ENCODE data around the gene HSDL1. TPM values are rescaled to one million over a fixed set of nuclear protein-coding genes. Genes with fewer than 3 reads are reported as not detected.

HSDL1 gene
- polyA plus RNA-seq, 1 donor from 2014 or later = 217 TPM

DNA sequence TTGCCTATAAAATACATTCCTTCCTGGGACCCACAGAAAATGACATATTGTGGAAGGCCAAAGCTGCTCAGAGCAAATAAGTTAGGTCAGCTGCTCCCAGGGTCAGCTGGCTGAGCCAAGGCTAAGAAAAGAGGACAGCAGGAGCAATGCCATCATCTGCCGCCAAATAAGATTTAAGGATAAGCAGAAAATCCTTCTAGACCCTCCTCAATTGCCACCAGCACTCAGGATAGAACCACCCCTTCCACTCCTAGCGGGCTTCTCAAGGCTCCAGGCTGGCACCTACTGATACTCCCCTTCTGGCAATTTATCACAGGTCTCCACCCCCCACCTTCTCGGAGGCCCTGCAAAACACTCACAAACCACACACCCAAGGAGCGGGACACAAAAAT, 51.1 kb downstream of the HSDL1 start:
- H3K79me2 ChIP-seq (replicated peaks; ENCODE audit: insufficient read depth, low read length) = no peaks in the 10 kb centered on the region

GRCh38 chr16:84093120-84093878, 51.7 kb downstream of the HSDL1 start:
- Histone ChIP-seq H3K36me3 (ENCODE audit: insufficient read depth, low read length) (peaks cover 15% of the 10 kb centered on the region), H3K9me2 (ENCODE audit: insufficient read depth, low read length) (no peaks in the 10 kb centered on the region), H3K4me2 (ENCODE audit: low read length) (no peak overlapping the region), H3K9me3 (ENCODE audit: low read length) (no peaks in the 10 kb centered on the region), H3K27me3 (ENCODE audit: insufficient read depth, low read depth, low read length) (no peaks in the 10 kb centered on the region), H3K27ac (ENCODE audit: low read length) (no peak overlapping the region), H2AFZ (ENCODE audit: low read depth, low read length) (no peak overlapping the region), H4K20me1 (ENCODE audit: insufficient read depth) (no peaks in the 10 kb centered on the region), H3K79me2 (replicated peaks; ENCODE audit: insufficient read depth, low read length) (no peaks in the 10 kb centered on the region), H3K9ac (ENCODE audit: low read length) (no peak overlapping the region), H3F3A (ENCODE audit: insufficient read depth, low read length, poor library complexity, severe bottlenecking) (no peaks in the 10 kb centered on the region), H3K4me3 (ENCODE audit: low read length) (no peak overlapping the region)
- TF ChIP-seq CTCF (IDR thresholded peaks at IDR 0.05; ENCODE audit: poor library complexity, severe bottlenecking) (no peak), POLR2AphosphoS5 (IDR thresholded peaks at IDR 0.05) (no peak), RAD21 (conservative IDR thresholded peaks at IDR 0.05) (no peak), SMC3 (conservative IDR thresholded peaks at IDR 0.05; ENCODE audit: poor library complexity) (no peak), MXI1 (conservative IDR thresholded peaks at IDR 0.05; ENCODE audit: poor library complexity, severe bottlenecking) (no peak), TAF1 (IDR thresholded peaks at IDR 0.05; ENCODE audit: low read depth) (no peak)

More for the DNA sequence above, 51.1 kb downstream of the HSDL1 start:
- no peaks in the 10 kb centered on the region for H3K9me2 ChIP-seq (ENCODE audit: insufficient read depth, low read length)
- H3K9me3 ChIP-seq (ENCODE audit: low read length) = no peaks in the 10 kb centered on the region
- no peak overlapping the region for H2AFZ ChIP-seq (ENCODE audit: low read depth, low read length)
- no peak overlapping the region for H3K9ac ChIP-seq (ENCODE audit: low read length)
- TF ChIP-seq EP300 (conservative IDR thresholded peaks at IDR 0.05; ENCODE audit: poor library complexity, severe bottlenecking) = no peak
- no peak for TF ChIP-seq CTCF (IDR thresholded peaks at IDR 0.05; ENCODE audit: poor library complexity, severe bottlenecking)
- TF ChIP-seq EZH2 (IDR thresholded peaks at IDR 0.05; ENCODE audit: borderline replicate concordance, insufficient read depth, low read length, poor library complexity, severe bottlenecking) = no peak
- TF ChIP-seq TAF1 (IDR thresholded peaks at IDR 0.05; ENCODE audit: low read depth) = no peak
- TF ChIP-seq SMC3 (conservative IDR thresholded peaks at IDR 0.05; ENCODE audit: poor library complexity) = no peak
- no peak for TF ChIP-seq RAD21 (conservative IDR thresholded peaks at IDR 0.05)
- no peak for TF ChIP-seq MXI1 (conservative IDR thresholded peaks at IDR 0.05; ENCODE audit: poor library complexity, severe bottlenecking)
- TF ChIP-seq POLR2AphosphoS5 (IDR thresholded peaks at IDR 0.05) = no peak
- no peak for TF ChIP-seq REST (IDR thresholded peaks at IDR 0.05; ENCODE audit: borderline replicate concordance)
- no peaks in the 10 kb centered on the region for H4K20me1 ChIP-seq (ENCODE audit: insufficient read depth)
- H3F3A ChIP-seq (ENCODE audit: insufficient read depth, low read length, poor library complexity, severe bottlenecking) = no peaks in the 10 kb centered on the region
- no peak overlapping the region for H3K27ac ChIP-seq (ENCODE audit: low read length)
- no peak overlapping the region for H3K4me3 ChIP-seq (ENCODE audit: low read length)
- H3K4me2 ChIP-seq (ENCODE audit: low read length) = no peak overlapping the region
- peaks cover 15% of the 10 kb centered on the region for H3K36me3 ChIP-seq (ENCODE audit: insufficient read depth, low read length)
- no peaks in the 10 kb centered on the region for H3K27me3 ChIP-seq (ENCODE audit: insufficient read depth, low read depth, low read length)
